Peyer's patch (tissue), 4 donors: ENCODE results near the gene ASPSCR1. TPM values are rescaled to one million over a fixed set of nuclear protein-coding genes. Genes with fewer than 3 reads are reported as not detected.

Experiments
- DNase-seq, 3 donors: peaks; one replicate each; pipeline ENCODE4 v3.0.0-alpha.2; 2017 to 2019
- H3K27ac ChIP-seq, 4 donors: fragments of 200-600 bp; sonication (generic); one replicate each; pipeline ENCODE4 v1.5.1; 2016 to 2019
- H3K27me3 ChIP-seq, 2 donors: fragments of 200-600 bp; sonication (generic); one replicate each; pipeline ENCODE4 v1.5.1; 2019
- H3K36me3 ChIP-seq, 3 donors: fragments of 200-600 bp; sonication (generic); one replicate each; pipeline ENCODE4 v1.5.1; 2016 to 2019
- H3K4me1 ChIP-seq, 4 donors: fragments of 200-600 bp; sonication (generic); one replicate each; pipeline ENCODE4 v1.5.1; 2016 to 2019
- H3K4me3 ChIP-seq, 4 donors: fragments of 200-600 bp; sonication (generic); 1 replicate in 3 of 4; 2 replicates in 1 of 4; pipeline ENCODE4 v1.5.1; 2016 to 2019; ENCODE audit warnings: mild to moderate bottlenecking in 1 of 4
- H3K9me3 ChIP-seq, 4 donors: fragments of 200-600 bp; sonication (generic); one replicate each; pipeline ENCODE4 v1.5.1; 2016 to 2019; ENCODE audit warnings: mild to moderate bottlenecking in 1 of 4
- POLR2A ChIP-seq, 2 donors: fragments of 450-650 bp; IDR thresholded peaks; one replicate each; pipeline ENCODE4 v1.5.1; 2017; ENCODE audit warnings: antibody characterized with exemption in 2 of 2, mild to moderate bottlenecking in 2 of 2, moderate library complexity in 2 of 2
- total RNA-seq, 4 donors: library from RNA; depleted of rRNA; stranded (reverse); fragments of >200 nt; gene quantifications; one replicate each; pipeline ENCODE4 v1.1.0, GENCODE V29; 2016
- TF ChIP-seq, protein P1 (sequence below), 6 experiments: fragments of 450-650 bp in 4 of 6; fragments of 200-600 bp in 2 of 6; sonication (generic) in 1 of 6; IDR thresholded peaks; one replicate each; pipeline ENCODE4 v1.5.1; 2017 to 2019; ENCODE audit warnings: antibody characterized with exemption in 6 of 6, mild to moderate bottlenecking in 3 of 6, moderate library complexity in 1 of 6

ASPSCR1 gene
- total RNA-seq, 4 donors from 2014 or later = 31.6 to 70.1 (median 49.9) TPM

DNA sequence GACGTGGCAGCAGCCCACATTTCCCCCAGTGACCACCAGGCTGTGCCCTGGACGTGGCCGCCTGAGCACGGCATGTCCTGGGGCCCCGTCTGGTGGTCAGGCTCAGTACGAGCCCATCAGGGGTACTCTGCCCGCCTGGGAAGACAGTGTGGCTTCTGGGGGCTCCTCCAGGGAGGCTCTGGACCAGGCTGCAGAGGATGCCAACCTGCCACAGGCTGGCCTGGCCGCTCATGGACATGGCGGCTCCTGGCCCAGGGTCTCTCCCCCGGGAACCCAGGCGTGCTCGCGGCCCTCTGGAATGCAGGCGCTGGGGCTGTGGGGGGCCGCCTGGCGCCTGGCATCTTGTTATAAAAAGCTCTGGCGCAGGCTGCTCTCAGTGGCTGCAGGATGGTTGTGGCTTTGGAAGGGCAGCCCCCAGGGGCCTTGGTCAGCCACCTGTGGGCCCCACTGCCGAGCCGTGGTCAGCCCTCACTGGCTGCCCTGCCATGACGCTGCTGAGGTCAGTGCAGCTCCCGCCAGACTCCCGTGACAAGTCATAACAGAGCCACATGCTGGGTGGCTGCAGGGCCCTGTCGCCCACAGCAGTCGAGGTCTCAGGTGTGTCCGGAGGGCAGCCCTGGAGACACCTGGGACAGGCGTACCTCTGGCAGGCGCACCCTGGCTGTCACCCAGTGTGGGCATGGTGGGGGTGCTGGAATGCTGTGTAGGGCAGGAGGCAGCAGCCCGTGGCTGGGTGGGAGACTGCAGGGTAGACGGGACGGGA is 30.2 kb downstream of the ASPSCR1 start:
- no peak for DNase-seq
- Histone ChIP-seq H3K36me3 (no peaks in the 10 kb centered on the region), H3K4me3 (no peak overlapping the region), H3K27ac (no peak overlapping the region), H3K27me3 (no peaks in the 10 kb centered on the region), H3K9me3 (no peaks in the 10 kb centered on the region), H3K4me1 (peaks cover 0 to 11% (median 0%) of the 10 kb centered on the region in 4 donors)
- TF ChIP-seq POLR2A (IDR thresholded peaks at IDR 0.05) = no peak
- TF ChIP-seq, protein P1, sequence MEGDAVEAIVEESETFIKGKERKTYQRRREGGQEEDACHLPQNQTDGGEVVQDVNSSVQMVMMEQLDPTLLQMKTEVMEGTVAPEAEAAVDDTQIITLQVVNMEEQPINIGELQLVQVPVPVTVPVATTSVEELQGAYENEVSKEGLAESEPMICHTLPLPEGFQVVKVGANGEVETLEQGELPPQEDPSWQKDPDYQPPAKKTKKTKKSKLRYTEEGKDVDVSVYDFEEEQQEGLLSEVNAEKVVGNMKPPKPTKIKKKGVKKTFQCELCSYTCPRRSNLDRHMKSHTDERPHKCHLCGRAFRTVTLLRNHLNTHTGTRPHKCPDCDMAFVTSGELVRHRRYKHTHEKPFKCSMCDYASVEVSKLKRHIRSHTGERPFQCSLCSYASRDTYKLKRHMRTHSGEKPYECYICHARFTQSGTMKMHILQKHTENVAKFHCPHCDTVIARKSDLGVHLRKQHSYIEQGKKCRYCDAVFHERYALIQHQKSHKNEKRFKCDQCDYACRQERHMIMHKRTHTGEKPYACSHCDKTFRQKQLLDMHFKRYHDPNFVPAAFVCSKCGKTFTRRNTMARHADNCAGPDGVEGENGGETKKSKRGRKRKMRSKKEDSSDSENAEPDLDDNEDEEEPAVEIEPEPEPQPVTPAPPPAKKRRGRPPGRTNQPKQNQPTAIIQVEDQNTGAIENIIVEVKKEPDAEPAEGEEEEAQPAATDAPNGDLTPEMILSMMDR (IDR thresholded peaks at IDR 0.05) = no peak

DNA sequence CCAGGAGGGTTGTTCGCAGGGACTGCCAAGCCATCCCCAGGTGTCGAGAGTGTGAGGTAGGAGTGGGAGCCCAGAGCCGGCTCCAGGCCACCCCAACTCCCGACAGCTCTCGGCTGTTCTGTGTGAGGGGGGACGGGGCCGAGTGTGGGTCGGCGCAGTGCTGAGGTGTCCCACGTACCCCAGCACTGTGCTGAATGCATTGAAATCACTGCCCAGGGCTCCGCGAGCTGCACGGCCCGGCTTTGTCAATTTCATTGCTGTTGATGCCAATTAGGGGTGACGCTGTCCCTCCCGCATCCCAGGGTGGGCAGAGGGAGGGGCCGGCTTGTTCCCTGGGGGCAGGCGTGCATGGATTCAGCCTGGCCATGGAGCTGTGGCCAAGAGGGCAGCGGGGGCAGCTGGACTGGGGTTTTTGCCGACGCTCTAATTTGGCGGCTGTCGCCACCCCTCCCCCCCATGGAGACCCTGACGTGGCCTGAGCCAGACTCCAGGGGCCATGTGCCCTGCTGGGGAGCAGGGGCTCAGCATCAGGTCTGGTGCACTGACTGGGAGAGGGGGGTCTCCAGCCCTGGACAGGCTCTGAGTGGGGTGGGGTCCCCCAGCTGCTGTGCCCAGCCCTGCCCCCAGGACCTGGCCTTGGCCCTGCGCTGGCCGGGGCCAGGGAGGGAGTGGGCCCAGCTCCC is 31.0 kb downstream of the ASPSCR1 start:
- DNase-seq = no peak
- Histone ChIP-seq H3K4me3 (no peak overlapping the region), H3K9me3 (no peaks in the 10 kb centered on the region), H3K27me3 (no peaks in the 10 kb centered on the region), H3K36me3 (no peaks in the 10 kb centered on the region), H3K4me1 (peaks cover 0 to 9% (median 0%) of the 10 kb centered on the region in 4 donors), H3K27ac (no peak overlapping the region)
- TF ChIP-seq, protein P1 (IDR thresholded peaks at IDR 0.05) = no peak
- no peak for TF ChIP-seq POLR2A (IDR thresholded peaks at IDR 0.05)

DNA sequence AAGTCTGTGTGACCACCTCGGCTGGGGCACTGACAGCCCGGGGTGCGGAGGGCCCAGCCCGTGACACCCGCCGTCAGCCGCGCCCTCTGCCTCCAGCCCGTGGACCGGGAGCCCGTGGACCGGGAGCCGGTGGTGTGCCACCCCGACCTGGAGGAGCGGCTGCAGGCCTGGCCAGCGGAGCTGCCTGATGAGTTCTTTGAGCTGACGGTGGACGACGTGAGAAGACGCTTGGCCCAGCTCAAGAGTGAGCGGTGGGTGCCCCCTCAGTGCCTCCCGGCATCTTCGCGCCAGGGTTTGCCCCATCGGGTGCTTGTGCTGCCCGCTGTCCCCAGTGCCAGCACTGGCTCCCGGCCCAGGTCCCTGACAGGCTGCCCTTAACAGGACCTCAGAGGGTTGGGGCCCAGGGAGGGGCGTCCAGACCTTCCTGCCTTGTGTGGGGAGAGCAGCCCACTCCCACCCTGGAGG is 31.5 kb downstream of the ASPSCR1 start:
- DNase-seq = no peak
- H3K4me3 ChIP-seq = no peak overlapping the region
- no peaks in the 10 kb centered on the region for H3K27me3 ChIP-seq
- no peaks in the 10 kb centered on the region for H3K9me3 ChIP-seq
- H3K27ac ChIP-seq = no peak overlapping the region
- H3K4me1 ChIP-seq = peaks cover 0 to 3% (median 0%) of the 10 kb centered on the region in 4 donors
- TF ChIP-seq, protein P1 (IDR thresholded peaks at IDR 0.05) = no peak
- TF ChIP-seq POLR2A (IDR thresholded peaks at IDR 0.05) = no peak
- H3K36me3 ChIP-seq = no peaks in the 10 kb centered on the region

DNA sequence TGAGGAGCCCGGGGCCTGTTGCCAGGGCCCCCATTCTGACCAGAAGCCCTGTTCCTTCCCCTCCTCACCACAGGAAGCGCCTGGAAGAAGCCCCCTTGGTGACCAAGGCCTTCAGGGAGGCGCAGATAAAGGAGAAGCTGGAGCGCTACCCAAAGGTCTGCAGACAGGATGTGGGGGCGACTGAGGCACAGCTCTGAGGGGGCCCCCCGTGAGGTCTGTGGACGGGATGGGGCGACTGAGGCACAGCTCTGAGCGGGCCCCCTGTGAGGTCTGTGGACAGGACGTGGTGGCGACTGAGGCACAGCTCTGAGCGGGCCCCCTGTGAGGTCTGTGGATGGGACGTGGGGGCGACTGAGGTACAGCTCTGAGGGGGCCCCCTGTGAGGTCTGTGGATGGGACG is 32.0 kb downstream of the ASPSCR1 start:
- Histone ChIP-seq H3K27ac (no peak overlapping the region), H3K9me3 (no peaks in the 10 kb centered on the region), H3K27me3 (no peaks in the 10 kb centered on the region), H3K36me3 (no peaks in the 10 kb centered on the region), H3K4me3 (no peak overlapping the region), H3K4me1 (no peaks in the 10 kb centered on the region)
- TF ChIP-seq, protein P1 (IDR thresholded peaks at IDR 0.05) = no peak
- TF ChIP-seq POLR2A (IDR thresholded peaks at IDR 0.05) = no peak
- DNase-seq = no peak

DNA sequence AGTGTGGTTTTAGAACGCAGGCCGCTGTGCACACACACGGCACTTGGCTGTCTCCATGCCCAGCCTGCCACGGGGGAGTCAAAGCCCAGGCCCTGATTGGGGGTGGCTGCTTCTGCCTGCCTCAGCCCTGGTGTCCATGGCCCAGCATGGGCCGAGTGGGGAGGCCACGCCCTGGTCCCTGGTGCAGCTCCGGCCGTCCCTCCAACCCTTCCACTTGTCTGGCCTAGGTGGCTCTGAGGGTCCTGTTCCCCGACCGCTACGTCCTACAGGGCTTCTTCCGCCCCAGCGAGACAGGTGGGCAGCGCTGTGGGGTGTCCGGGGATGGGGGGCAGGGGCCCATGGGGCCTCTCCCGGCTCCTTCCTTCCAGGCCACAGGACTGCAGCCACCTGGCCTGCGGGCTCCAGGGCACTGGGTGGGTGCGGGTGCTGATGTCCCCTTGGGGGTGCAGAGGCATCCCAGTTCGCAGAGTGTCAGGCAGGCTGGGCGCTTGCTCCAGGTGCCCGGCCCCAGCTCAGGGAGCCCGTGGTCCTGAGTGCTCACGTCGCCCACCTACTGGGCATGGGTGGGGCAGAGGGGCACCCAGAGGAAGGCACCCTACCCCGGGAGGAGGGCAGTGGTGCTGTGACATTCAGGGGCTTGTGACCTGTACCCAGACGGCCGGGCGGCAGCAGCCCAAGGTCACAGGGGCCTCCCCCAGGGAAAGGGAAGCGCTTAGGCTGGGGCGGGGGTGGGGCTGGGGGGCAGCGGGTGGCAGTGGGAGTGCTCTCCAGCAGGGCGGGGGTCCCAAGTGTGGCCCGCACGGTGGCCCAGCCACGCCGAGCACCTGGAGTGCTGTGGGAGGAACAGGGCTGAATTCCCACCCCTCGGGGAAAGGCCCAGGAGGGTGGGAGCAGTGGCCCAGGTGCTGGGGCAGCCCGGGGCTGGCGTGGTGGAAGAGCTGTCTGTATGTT is 33.4 kb downstream of the ASPSCR1 start:
- H3K27ac ChIP-seq = no peak overlapping the region
- no peaks in the 10 kb centered on the region for H3K36me3 ChIP-seq
- no peak overlapping the region for H3K4me3 ChIP-seq
- DNase-seq = no peak
- TF ChIP-seq, protein P1 (IDR thresholded peaks at IDR 0.05) = no peak
- no peak for TF ChIP-seq POLR2A (IDR thresholded peaks at IDR 0.05)
- no peaks in the 10 kb centered on the region for H3K4me1 ChIP-seq
- H3K9me3 ChIP-seq = no peaks in the 10 kb centered on the region
- H3K27me3 ChIP-seq = no peaks in the 10 kb centered on the region
